ENCODE results near the gene C3. TPM values are rescaled to one million over a fixed set of nuclear protein-coding genes. Genes with fewer than 3 reads are reported as not detected.

The C3 gene
- total and polyA plus RNA-seq, 2 of the 13 experiments (the other 11 are each of a cell fraction or from before 2014, with no cell fraction given) = 1,455 to 6,272 TPM

GRCh38 chr19:6729573-6730152 lies 9.2 kb upstream of the C3 start:
- Histone ChIP-seq H3K4me2 (ENCODE audit: low read depth, low read length) (peak overlapping the region; percentile 99), H3K4me3 (replicated peaks in 1 of 3; ENCODE audit: insufficient read depth in 1 of 3, low read depth in 2 of 3, low read length in 3 of 3) (peak overlapping the region; percentile 48 to 70 (median 63); a peak in 5 of 6 replicates), H2AFZ (ENCODE audit: low read length) (no peak overlapping the region), H3K79me2 (ENCODE audit: insufficient read depth, low read length) (peaks cover 2% of the 10 kb centered on the region), H3K36me3 (replicated peaks in 1 of 2; ENCODE audit: control insufficient read depth in 1 of 2, insufficient read depth in 2 of 2, low read length in 2 of 2) (peaks cover 0 to 2% of the 10 kb centered on the region in 2 experiments; a peak in 2 of 5 replicates), H3K4me1 (ENCODE audit: insufficient read depth, low read length) (peaks cover 71% of the 10 kb centered on the region), H3K27me3 (ENCODE audit: control insufficient read depth in 1 of 2, insufficient read depth in 2 of 2, low read length in 2 of 2) (no peaks in the 10 kb centered on the region), H3K9ac (ENCODE audit: insufficient read depth, low read depth, low read length) (peak overlapping the region; percentile 86), H4K20me1 (ENCODE audit: insufficient read depth, low read length) (no peaks in the 10 kb centered on the region), H3K9me3 (ENCODE audit: low read length) (no peaks in the 10 kb centered on the region), H3K27ac (ENCODE audit: extremely low read length, insufficient read depth, low read length) (peak overlapping the region; percentile 99)
- in situ Hi-C loops (cut with HindIII; ENCODE audit: extremely low pct_ligation_motif_present, low pct_unique_long_range_greater_than_20kb) = no loop called here
- ATAC-seq = peak; percentile 7
- ChIA-PET CTCF (ENCODE audit: low intra/inter-chr PET ratio, low total read pairs) (no interaction called here), POLR2A (interaction anchor here (0.7 to 3.8 kb wide), 6 partner anchors 8 to 37 kb away, joined by 3 to 187 read pairs (median 24); partner anchors contain the start of genes C3 and GPR108)
- no peak for DNase-seq (ENCODE audit: low spot score)
- BruUV-seq (replicated peaks) = TSS peak; percentile 62
- FAIRE-seq = no peak
- intact Hi-C loops (cut with micrococcal nuclease; ENCODE audit: unreplicated experiment) = loop anchor here (1.0 to 10.0 kb wide), 2 partner anchors 9 to 1145 kb away; partner anchors contain the start of genes C3 and PRR36
- WGBS (ENCODE audit: low lambda C conversion rate) = 27% methylated on average over 15 of the region's 23 CpGs
- TF ChIP-seq TFDP1 (CRISPR knock-in tag; IDR thresholded peaks at IDR 0.05; ENCODE audit: borderline replicate concordance) = no peak
- TF ChIP-seq HOXA5 (CRISPR knock-in tag; IDR thresholded peaks at IDR 0.05) = 0 out of 2 replicates have a peak, but pooled peaks have one; percentile 8
- no peak for TF ChIP-seq MZF1 (CRISPR knock-in tag; IDR thresholded peaks at IDR 0.05; ENCODE audit: borderline replicate concordance)
- TF ChIP-seq SNAPC2 (CRISPR knock-in tag; IDR thresholded peaks at IDR 0.05) = no peak
- no peak for TF ChIP-seq TOPORS (CRISPR knock-in tag; IDR thresholded peaks at IDR 0.05)
- no peak for TF ChIP-seq SOX13 (IDR thresholded peaks at IDR 0.05)
- no peak for TF ChIP-seq SOX13 (CRISPR knock-in tag; conservative IDR thresholded peaks at IDR 0.05 in 1 of 2, IDR thresholded peaks at IDR 0.05 in 1 of 2)
- TF ChIP-seq ZKSCAN8 (CRISPR knock-in tag; IDR thresholded peaks at IDR 0.05; ENCODE audit: borderline replicate concordance) = no peak
- no peak for TF ChIP-seq ZNF33B (CRISPR knock-in tag; IDR thresholded peaks at IDR 0.05)
- TF ChIP-seq ZBTB4 (CRISPR knock-in tag; IDR thresholded peaks at IDR 0.05; ENCODE audit: borderline replicate concordance) = peak; percentile 97; the same call in 1 of the 2 replicates
- no peak for TF ChIP-seq GPBP1L1 (CRISPR knock-in tag; IDR thresholded peaks at IDR 0.05)
- no peak for TF ChIP-seq ZNF800 (CRISPR knock-in tag; IDR thresholded peaks at IDR 0.05)
- no peak for TF ChIP-seq IKZF1 (IDR thresholded peaks at IDR 0.05)
- TF ChIP-seq RXRB (CRISPR knock-in tag; IDR thresholded peaks at IDR 0.05; ENCODE audit: borderline replicate concordance) = no peak
